GM12865 (cell line): ENCODE results near the gene NUDT13.
A peak's percentile ranks its signal among the peaks of the same experiment; 100 is the strongest.

Experiments used
- DNase-seq: peaks from one replicate; pipeline ENCODE4 v3.0.0; 2010; ENCODE audit warnings: low read depth
- H3K4me3 ChIP-seq: 2 replicates; pipeline ENCODE4 v1.5.1; 2011; ENCODE audit warnings: mild to moderate bottlenecking, low read depth, low read length, control low read depth
- TF ChIP-seq, protein P1 (sequence below): IDR thresholded peaks from 2 replicates; pipeline ENCODE4 v1.5.1; 2011; ENCODE audit warnings: low read length, control low read depth, low read depth, inconsistent platforms; ENCODE audit not compliant: insufficient read depth; ENCODE audit errors: missing control alignments

Gene NUDT13

DNA sequence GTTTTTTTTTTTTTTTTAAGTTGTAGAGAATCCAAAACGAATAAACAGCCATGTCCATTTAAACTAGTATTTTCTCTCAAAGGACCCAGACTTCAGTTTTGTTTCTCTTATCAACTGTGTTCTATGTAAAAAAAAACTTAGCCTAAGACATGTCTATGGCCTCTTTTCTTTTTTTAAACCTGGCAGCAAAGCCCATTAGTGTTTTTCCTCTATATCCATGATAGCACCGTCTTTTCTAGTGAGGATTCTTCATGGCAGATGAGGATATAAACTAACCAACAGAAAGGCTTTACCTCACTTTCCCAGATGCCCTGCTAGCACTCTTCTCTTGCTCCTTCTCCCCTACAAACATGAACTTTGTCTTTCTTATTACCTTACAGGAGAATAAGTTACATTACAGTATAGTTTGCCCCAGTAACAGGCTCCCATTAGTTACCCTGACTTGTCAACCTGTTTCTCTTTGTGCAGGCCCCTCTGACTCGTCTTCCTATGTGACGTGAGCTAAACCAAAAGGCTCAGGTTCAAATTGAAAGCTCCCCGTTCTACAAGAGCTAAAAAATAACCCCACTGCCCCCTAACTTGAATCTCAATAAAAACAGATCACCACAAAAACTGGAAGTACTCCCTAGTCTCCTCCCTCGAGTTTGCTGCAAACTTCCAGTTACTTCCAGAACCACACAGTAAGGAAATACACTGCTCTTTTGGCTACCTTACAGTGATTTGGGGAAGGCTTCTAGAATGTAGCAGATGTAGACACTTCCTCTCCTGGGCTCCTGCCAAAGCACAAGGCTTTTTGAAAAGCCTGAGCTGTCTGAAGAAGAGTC is 33.7 kb upstream of the NUDT13 start:
- no peak overlapping the region for H3K4me3 ChIP-seq
- DNase-seq, result peak; percentile 42
- TF ChIP-seq, protein P1, sequence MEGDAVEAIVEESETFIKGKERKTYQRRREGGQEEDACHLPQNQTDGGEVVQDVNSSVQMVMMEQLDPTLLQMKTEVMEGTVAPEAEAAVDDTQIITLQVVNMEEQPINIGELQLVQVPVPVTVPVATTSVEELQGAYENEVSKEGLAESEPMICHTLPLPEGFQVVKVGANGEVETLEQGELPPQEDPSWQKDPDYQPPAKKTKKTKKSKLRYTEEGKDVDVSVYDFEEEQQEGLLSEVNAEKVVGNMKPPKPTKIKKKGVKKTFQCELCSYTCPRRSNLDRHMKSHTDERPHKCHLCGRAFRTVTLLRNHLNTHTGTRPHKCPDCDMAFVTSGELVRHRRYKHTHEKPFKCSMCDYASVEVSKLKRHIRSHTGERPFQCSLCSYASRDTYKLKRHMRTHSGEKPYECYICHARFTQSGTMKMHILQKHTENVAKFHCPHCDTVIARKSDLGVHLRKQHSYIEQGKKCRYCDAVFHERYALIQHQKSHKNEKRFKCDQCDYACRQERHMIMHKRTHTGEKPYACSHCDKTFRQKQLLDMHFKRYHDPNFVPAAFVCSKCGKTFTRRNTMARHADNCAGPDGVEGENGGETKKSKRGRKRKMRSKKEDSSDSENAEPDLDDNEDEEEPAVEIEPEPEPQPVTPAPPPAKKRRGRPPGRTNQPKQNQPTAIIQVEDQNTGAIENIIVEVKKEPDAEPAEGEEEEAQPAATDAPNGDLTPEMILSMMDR, result no peak

DNA sequence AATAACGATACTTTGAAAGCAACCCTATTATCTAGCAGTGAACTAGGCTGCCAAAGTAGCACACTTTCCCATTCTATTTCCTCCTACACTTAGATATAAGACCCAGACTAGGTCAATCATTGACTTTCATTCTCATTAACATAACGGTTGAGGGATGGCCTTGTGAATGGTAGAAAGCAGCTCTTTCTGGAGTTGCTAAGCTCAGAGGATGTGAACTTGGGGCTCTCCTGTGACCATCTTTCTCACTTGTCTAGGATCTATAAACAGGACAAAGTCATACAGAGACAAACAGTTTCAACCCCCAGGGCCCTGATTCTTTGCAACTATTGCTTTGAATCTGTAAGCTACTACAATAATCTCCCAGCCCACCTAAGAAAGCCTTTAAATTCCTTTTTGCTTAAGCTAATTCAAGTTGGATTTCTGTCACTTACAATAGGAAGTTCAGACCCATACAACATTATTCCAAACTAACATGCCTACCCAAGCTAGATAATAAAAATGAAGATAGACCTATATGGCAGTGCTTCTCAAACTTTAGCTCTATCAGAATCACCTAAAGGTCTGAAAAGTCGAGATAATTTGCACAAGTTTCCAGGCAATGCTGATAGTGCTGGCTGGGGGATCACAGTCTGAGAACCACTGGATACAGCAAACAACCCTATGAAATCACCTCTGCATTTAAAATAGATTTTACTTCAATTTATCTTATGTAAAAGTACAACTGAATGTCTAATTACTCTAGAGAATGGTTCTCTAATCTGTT is 30.3 kb upstream of the NUDT13 start:
- H3K4me3 ChIP-seq, result no peak overlapping the region
- TF ChIP-seq, protein P1, result no peak
- peak; percentile 82 for DNase-seq

DNA sequence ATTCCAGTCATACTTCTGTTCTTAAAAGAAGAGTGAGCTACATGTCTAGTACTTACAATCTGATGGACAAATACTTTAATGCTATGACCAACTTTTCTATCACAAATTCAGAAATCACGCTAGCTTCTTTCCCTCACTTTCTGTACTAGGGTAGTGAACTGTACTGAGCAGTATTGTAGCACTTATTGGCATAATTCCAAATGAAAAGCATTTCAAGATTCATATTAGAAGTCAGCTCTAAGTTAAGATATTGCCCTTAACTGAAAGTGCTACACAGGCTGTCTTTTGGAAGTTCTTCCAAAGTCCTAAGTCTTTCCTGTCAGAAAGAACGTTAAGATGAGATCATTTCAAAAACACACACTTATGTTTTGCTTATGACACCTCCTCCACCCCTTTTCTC is 27.0 kb upstream of the NUDT13 start:
- TF ChIP-seq, protein P1, result no peak
- no peak overlapping the region for H3K4me3 ChIP-seq
- no peak for DNase-seq

DNA sequence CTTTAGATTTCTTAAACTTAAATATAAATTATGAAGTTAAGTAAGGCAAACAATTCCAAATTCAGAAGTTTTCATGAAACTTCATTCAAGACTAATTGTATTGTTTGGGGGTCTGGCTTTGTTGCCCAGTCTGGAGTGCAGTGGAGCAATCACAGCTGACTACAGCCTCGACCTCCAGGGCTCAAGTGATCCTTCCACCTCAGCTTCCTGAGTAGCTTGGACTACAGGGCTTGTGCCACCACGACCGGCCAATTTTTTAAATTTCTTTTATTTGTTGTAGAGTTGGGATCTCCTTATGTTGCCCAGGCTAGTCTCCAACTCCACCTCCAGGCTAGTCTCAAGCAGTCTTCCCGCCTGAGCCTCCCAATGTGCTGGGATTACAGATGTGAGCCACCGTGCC is 26.0 kb upstream of the NUDT13 start:
- TF ChIP-seq, protein P1, result no peak
- H3K4me3 ChIP-seq, result no peak overlapping the region
- no peak for DNase-seq

DNA sequence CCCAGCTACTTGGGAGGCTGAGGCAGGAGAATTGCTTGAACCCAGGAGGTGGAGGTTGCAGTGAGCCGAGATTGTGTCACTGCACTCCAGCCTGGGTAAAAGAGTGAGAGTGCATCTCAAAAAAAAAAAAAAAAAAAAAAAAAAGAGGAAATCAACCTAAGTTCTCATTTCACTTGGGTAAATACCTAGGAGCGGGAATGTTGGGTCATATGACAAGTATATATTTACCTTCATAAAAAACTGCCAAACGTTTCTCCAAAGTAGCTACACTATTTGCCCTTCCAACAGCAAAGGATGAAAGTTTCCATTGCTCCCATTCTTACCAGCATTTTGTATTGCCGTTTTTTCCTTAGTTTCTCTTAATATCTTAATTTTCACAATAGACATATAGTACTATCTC is 23.4 kb upstream of the NUDT13 start:
- TF ChIP-seq, protein P1, result no peak
- DNase-seq, result no peak
- H3K4me3 ChIP-seq, result no peak overlapping the region

DNA sequence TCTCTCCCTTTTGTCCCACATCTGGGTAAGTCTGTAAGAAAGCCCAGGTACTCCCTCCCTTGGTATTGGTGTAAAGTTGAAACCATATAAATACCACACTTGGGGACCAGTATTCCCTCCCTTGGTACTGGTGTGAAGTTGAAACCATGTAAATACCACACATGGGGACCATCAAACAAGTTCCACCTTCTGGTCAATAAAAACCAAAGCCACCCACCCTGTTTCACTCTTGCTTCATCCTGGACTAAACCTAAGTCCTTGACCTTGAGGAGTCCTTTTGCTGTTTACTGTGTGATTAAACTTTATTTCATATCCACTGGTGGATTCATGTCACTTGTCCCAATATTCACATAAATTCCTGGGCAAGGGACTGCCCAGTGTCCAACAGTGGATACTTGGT is 22.0 kb upstream of the NUDT13 start:
- H3K4me3 ChIP-seq, result no peak overlapping the region
- TF ChIP-seq, protein P1, result no peak
- peak; percentile 65 for DNase-seq
